ENCODE data around the gene CD2. TPM values are rescaled to one million over a fixed set of nuclear protein-coding genes. Genes with fewer than 3 reads are reported as not detected.

CD2 gene
- total RNA-seq, 1 donor from 2014 or later, result 0.35 TPM

- no peak for DNase-seq
- ATAC-seq (ENCODE audit: low read depth), result no peak
- H3K27me3 Mint-ChIP-seq, result no peaks in the 10 kb centered on the region
- H3K36me3 Mint-ChIP-seq (ENCODE audit: low read depth), result no peaks in the 10 kb centered on the region
- H3K4me3 Mint-ChIP-seq, result no peak overlapping the region
- CTCF ChIA-PET, result no interaction called here
- peaks cover 8% of the 10 kb centered on the region for H3K9me3 Mint-ChIP-seq
- TF ChIP-seq CTCF (IDR thresholded peaks at IDR 0.05), result no peak
- H3K27ac Mint-ChIP-seq, result no peak overlapping the region
- intact Hi-C loops (cut with micrococcal nuclease), result no loop called here
- H3K4me1 Mint-ChIP-seq, result no peaks in the 10 kb centered on the region
- POLR2A ChIA-PET, result interaction anchor here (0.6 kb wide), 1 partner anchor 13 kb away, joined by 3 read pairs; no protein-coding TSS in a partner anchor
Measured at GRCh38 chr1:116808200-116808847, 54.1 kb downstream of the CD2 start.

DNA sequence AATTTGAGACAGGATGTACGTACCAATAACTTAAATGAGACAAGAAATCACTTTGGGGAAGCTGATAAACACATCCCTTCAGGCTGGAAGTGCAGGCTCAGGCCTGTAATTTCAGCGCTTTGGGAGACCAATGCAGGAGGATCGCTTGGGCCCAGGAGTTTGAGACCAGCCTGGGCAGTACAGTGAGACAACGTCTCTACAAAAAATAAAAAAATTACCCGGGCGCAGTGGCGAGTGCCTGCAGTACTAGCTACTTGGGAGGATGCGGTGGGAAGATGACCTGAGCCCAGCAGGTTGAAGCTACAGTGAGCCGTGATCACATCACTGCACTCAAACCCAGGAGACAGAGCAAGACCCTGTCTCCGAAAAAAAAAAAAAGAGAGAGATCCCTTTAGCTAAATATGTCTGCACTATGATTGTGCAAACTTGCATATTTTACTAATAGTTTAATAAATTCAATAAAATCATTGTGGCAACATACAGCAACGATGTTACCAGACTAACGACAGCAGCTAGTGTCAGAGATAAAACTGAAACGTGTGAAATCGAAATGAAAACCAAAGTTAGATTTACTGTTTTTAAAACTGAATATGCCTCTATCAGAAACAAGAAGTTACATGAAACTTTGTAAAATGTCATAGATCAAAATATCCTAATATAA, 54.7 kb downstream of the CD2 start:
- ChIA-PET CTCF (no interaction called here), POLR2A (interaction anchor here (0.6 kb wide), 1 partner anchor 14 kb away, joined by 3 read pairs; no protein-coding TSS in a partner anchor)
- ATAC-seq (ENCODE audit: low read depth) (no peak), DNase-seq (no peak)
- Mint-ChIP-seq H3K4me3 (no peak overlapping the region), H3K27ac (no peak overlapping the region), H3K27me3 (no peaks in the 10 kb centered on the region), H3K4me1 (no peaks in the 10 kb centered on the region), H3K36me3 (ENCODE audit: low read depth) (no peaks in the 10 kb centered on the region), H3K9me3 (peaks cover 11% of the 10 kb centered on the region)
- intact Hi-C loops (cut with micrococcal nuclease), result no loop called here
- TF ChIP-seq CTCF (IDR thresholded peaks at IDR 0.05), result no peak

DNA sequence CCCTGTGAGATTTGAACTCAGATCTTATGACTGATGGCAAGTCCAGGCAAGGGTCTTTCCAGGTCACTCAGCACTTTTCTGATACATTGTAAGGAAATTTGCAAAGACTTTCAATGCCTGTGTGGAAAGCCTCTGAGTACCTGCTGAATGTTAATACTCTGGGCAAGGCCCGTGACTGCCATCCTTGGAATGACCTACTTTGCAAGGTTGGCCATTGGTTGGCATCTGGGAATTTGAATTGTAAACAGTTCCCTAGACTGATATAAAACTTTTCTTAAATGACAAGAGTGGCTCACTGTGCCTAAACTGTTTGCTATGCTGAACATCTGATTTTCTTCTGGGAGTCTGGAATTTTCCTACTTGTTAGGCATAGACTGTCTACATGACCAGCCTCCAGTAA, 57.1 kb downstream of the CD2 start:
- Mint-ChIP-seq H3K36me3 (ENCODE audit: low read depth) (no peaks in the 10 kb centered on the region), H3K27me3 (no peaks in the 10 kb centered on the region), H3K9me3 (peaks cover 11% of the 10 kb centered on the region), H3K27ac (no peak overlapping the region), H3K4me3 (no peak overlapping the region), H3K4me1 (peaks cover 2% of the 10 kb centered on the region)
- ChIA-PET POLR2A (no interaction called here), CTCF (no interaction called here)
- intact Hi-C loops (cut with micrococcal nuclease), result no loop called here
- TF ChIP-seq CTCF (IDR thresholded peaks at IDR 0.05), result no peak
- ATAC-seq (ENCODE audit: low read depth) (no peak), DNase-seq (no peak)

- Mint-ChIP-seq H3K4me1 (peaks cover 9% of the 10 kb centered on the region), H3K36me3 (ENCODE audit: low read depth) (no peaks in the 10 kb centered on the region), H3K27me3 (no peaks in the 10 kb centered on the region), H3K27ac (no peak overlapping the region), H3K4me3 (no peak overlapping the region), H3K9me3 (peaks cover 11% of the 10 kb centered on the region)
- no peak for TF ChIP-seq CTCF (IDR thresholded peaks at IDR 0.05)
- CTCF ChIA-PET, result interaction anchor here (1.3 to 3.8 kb wide), 3 partner anchors 77 to 676 kb away, joined by 3 to 27 read pairs (median 3); no protein-coding TSS in a partner anchor
- intact Hi-C loops (cut with micrococcal nuclease), result no loop called here
- no peak for DNase-seq
- POLR2A ChIA-PET, result no interaction called here
- no peak for ATAC-seq (ENCODE audit: low read depth)
Measured at GRCh38 chr1:116814926-116815723, 60.9 kb downstream of the CD2 start.

All from activated B cell treated with CpG ODN at 0.5 μM for 24 hours (primary cell).